GM12875 (cell line): ENCODE measurements around the gene B4GALT7.
"Not testable (repeated sequence)": the region's sequence is repeated elsewhere in the genome, so short reads cannot be mapped to it uniquely, and the experiment has no call there.

Experiments used
- H3K4me3 ChIP-seq: one replicate; pipeline ENCODE4 v1.5.1; 2011; ENCODE audit warnings: low read depth, low read length, control low read depth

Gene B4GALT7

DNA sequence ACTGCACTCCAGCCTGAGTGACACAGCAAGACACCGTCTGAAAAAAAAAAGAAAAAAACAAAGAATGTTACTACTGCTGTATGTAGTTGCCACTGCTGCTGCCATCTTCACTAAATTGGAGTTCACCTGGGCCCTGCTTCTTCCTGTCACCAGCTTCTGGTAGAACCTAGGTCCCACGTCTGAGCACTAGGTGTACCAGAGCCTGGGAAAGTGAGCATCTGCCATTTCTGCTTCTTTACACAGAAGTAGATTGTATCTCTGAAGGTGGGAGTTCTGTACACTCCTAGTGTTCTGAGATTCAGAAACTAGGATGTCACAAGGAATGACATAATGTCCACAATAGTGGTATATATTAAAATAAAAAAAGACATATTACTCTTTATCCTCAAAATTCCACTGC is 51.3 kb downstream of the B4GALT7 start:
- H3K4me3 ChIP-seq, result not testable (repeated sequence)

DNA sequence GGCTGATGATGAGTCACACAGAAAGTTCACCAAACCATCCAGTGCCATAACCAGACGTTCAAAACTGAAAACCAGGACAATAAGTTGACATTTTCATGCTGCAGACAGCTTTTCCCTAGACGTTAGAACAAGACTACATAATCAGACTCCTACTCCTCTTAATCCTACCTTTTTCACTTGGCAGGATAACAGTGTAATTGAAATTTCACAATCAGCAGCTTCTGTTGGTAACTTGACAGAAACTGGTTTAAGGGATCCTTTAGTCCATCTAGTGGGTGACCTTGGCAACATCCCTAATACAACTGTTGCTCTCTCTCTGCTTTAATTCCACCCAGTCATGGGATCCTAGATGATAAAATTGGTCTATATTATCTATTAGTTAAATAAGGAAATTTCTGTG is 57.9 kb downstream of the B4GALT7 start:
- not testable (repeated sequence) for H3K4me3 ChIP-seq

DNA sequence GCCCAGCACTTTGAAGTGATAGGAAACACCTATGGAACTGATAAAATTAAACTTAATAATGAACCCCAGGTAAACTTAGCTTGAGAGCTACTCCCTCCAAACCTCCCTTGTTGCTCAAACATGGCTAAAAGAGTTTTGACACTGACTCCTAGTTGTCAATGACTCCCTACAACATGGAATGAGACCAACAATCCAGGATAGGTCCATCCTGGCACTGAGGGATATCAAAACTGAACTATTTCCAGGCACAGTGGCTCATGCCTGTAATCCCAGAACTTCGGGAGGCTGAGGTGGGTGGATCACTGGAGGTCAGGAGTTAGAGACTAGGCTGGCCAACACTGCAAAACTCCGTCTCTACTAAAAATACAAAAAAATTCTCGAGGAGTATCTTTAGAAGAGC is 58.6 kb downstream of the B4GALT7 start:
- H3K4me3 ChIP-seq, result not testable (repeated sequence)
